ENCODE measurements around the gene PRDM16. TPM values are rescaled to one million over a fixed set of nuclear protein-coding genes. Genes with fewer than 3 reads are reported as not detected.

The PRDM16 gene
- total and polyA plus RNA-seq, 8 donors = 9.6 to 18.0 (median 14.7) TPM

GRCh38 chr1:3290915-3291314 is 221.9 kb downstream of the PRDM16 start:
- DNase-seq = no peak
- ATAC-seq = no peak
- H3K36me3 ChIP-seq = no peaks in the 10 kb centered on the region
- H3K9me3 ChIP-seq = no peaks in the 10 kb centered on the region
- no peak overlapping the region for H3K27ac ChIP-seq
- no peak overlapping the region for H3K4me3 ChIP-seq
- H3K4me1 ChIP-seq = no peaks in the 10 kb centered on the region
- H3K27me3 ChIP-seq = peaks cover 0 to 27% of the 10 kb centered on the region in 2 donors
- TF ChIP-seq CTCF (IDR thresholded peaks at IDR 0.05) = no peak
- intact Hi-C loops (cut with DNase I) = no loop called here

- peaks cover 0 to 27% of the 10 kb centered on the region in 2 donors for H3K27me3 ChIP-seq
- intact Hi-C loops (cut with DNase I) = no loop called here
- DNase-seq (peak in 1 of 4 donors; percentile 57), ATAC-seq (peak; percentile 63)
- no peak overlapping the region for H3K4me3 ChIP-seq
- no peaks in the 10 kb centered on the region for H3K36me3 ChIP-seq
- no peaks in the 10 kb centered on the region for H3K4me1 ChIP-seq
- H3K27ac ChIP-seq = no peak overlapping the region
- no peak for TF ChIP-seq CTCF (IDR thresholded peaks at IDR 0.05)
- no peaks in the 10 kb centered on the region for H3K9me3 ChIP-seq
These were observed 223.2 kb downstream of the PRDM16 start for GRCh38 chr1:3292051-3292722.

- no peak for DNase-seq
- Histone ChIP-seq H3K4me1 (no peaks in the 10 kb centered on the region), H3K36me3 (no peaks in the 10 kb centered on the region), H3K27me3 (peaks cover 0 to 35% of the 10 kb centered on the region in 2 donors), H3K9me3 (no peaks in the 10 kb centered on the region), H3K4me3 (no peak overlapping the region), H3K27ac (no peak overlapping the region)
- intact Hi-C loops (cut with DNase I) = no loop called here
- no peak for ATAC-seq
- TF ChIP-seq CTCF (IDR thresholded peaks at IDR 0.05) = no peak
These were observed 224.0 kb downstream of the PRDM16 start for GRCh38 chr1:3292868-3293562.

GRCh38 chr1:3293563-3294080 is 224.6 kb downstream of the PRDM16 start:
- ATAC-seq (no peak), DNase-seq (peak in 1 of 4 donors; percentile 47)
- H3K27me3 ChIP-seq = peaks cover 0 to 31% of the 10 kb centered on the region in 2 donors
- intact Hi-C loops (cut with DNase I) = no loop called here
- no peak overlapping the region for H3K4me3 ChIP-seq
- no peaks in the 10 kb centered on the region for H3K36me3 ChIP-seq
- H3K9me3 ChIP-seq = no peaks in the 10 kb centered on the region
- no peaks in the 10 kb centered on the region for H3K4me1 ChIP-seq
- no peak overlapping the region for H3K27ac ChIP-seq
- TF ChIP-seq CTCF (IDR thresholded peaks at IDR 0.05) = no peak

GRCh38 chr1:3294450-3294849 is 225.4 kb downstream of the PRDM16 start:
- DNase-seq (peak in 1 of 4 donors; percentile 50), ATAC-seq (no peak)
- no peak for TF ChIP-seq CTCF (IDR thresholded peaks at IDR 0.05)
- H3K36me3 ChIP-seq = no peaks in the 10 kb centered on the region
- H3K27me3 ChIP-seq = peaks cover 0 to 23% of the 10 kb centered on the region in 2 donors
- H3K4me3 ChIP-seq = no peak overlapping the region
- no peak overlapping the region for H3K27ac ChIP-seq
- H3K4me1 ChIP-seq = no peaks in the 10 kb centered on the region
- intact Hi-C loops (cut with DNase I) = no loop called here
- H3K9me3 ChIP-seq = no peaks in the 10 kb centered on the region

Measured in left lung (tissue), 10 donors.